PC-3 (cell line): ENCODE data around the gene PAX5.

Source experiments
- EZH2 ChIP-seq: fragments of 300-600 bp; sonication (generic); IDR thresholded peaks from one replicate; pipeline ENCODE4 v1.6.1; 2017; ENCODE audit warnings: antibody characterized with exemption, mild to moderate bottlenecking, low read length; ENCODE audit not compliant: unreplicated experiment
- TF ChIP-seq, protein P1 (sequence below): fragments of 300-600 bp; sonication (generic); conservative IDR thresholded peaks from 2 replicates; pipeline ENCODE4 v1.5.1; 2017; ENCODE audit warnings: antibody characterized with exemption, low read depth, mild to moderate bottlenecking, low read length

- TF ChIP-seq EZH2 = no peak
- TF ChIP-seq, protein P1, sequence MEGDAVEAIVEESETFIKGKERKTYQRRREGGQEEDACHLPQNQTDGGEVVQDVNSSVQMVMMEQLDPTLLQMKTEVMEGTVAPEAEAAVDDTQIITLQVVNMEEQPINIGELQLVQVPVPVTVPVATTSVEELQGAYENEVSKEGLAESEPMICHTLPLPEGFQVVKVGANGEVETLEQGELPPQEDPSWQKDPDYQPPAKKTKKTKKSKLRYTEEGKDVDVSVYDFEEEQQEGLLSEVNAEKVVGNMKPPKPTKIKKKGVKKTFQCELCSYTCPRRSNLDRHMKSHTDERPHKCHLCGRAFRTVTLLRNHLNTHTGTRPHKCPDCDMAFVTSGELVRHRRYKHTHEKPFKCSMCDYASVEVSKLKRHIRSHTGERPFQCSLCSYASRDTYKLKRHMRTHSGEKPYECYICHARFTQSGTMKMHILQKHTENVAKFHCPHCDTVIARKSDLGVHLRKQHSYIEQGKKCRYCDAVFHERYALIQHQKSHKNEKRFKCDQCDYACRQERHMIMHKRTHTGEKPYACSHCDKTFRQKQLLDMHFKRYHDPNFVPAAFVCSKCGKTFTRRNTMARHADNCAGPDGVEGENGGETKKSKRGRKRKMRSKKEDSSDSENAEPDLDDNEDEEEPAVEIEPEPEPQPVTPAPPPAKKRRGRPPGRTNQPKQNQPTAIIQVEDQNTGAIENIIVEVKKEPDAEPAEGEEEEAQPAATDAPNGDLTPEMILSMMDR = no peak
Measured at GRCh38 chr9:36967997-36968396, 66.1 kb downstream of the PAX5 start.
